HG02840 (cell line): ENCODE measurements around the gene BLVRB.
"Not testable (repeated sequence)": the region's sequence is repeated elsewhere in the genome, so short reads cannot be mapped to it uniquely, and the experiment has no call there.

Experiments used
- ATAC-seq: cut with Tn5 transposase; IDR thresholded peaks from one replicate; pipeline ENCODE4 v1.9.1; 2021; ENCODE audit warnings: mild to moderate bottlenecking, moderate library complexity, moderate number of reproducible peaks; ENCODE audit not compliant: unreplicated experiment, low FRiP score

Gene BLVRB

DNA sequence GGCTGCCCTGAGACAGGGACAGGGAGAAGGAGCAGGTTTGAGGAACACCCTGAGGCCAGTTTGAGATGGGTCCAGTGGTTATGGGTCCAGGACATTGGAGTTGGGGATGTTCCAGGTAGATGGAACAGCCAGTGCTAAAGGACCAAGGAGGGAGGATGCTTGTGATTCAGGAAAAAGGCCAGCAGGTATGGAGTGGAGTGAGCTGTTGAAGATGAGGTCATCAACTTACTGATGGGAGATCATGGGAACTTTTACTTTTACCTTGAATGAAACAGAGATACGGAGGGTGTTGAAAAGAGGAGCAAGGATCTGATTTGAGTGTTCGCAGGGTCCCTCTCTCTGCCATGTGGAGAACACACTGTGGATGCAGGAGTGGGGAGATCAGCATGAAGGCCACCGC, 26.7 kb upstream of the BLVRB start:
- ATAC-seq: no peak

DNA sequence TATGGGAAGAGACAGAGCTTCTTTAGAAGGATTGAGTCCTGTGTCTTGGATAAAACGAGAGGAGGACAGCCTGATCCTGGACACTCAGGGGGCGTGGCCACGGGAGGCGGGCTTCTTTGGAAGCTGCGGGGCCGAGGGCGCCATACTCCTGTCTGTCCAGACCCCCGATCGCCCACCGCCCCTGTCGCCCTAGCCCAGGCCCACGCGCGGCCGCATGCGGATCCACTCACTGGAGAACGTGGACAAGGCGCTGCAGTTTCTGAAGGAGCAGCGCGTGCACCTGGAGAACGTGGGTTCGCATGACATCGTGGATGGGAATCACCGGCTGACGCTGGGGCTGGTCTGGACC, 24.3 kb upstream of the BLVRB start:
- no peak for ATAC-seq

DNA sequence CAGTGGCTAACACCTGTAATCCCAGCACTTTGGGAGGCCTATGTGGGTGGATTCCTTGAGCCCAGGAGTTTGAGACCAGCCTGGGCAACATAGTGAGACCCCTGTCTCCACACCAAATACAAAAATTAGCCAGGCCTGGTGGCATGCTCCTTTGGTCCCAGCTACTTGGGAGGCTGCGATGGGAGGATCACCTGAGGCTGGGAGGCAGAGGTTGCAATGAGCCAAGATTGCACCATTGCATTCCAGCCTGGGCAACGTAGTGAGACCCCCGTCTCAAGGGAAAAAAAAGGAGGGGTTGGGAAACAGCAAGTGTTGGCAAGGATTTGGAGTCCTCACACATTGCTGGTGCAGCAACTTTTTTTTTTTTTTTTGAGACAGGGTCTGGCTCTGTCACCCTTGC, 20.5 kb upstream of the BLVRB start:
- ATAC-seq: no peak

DNA sequence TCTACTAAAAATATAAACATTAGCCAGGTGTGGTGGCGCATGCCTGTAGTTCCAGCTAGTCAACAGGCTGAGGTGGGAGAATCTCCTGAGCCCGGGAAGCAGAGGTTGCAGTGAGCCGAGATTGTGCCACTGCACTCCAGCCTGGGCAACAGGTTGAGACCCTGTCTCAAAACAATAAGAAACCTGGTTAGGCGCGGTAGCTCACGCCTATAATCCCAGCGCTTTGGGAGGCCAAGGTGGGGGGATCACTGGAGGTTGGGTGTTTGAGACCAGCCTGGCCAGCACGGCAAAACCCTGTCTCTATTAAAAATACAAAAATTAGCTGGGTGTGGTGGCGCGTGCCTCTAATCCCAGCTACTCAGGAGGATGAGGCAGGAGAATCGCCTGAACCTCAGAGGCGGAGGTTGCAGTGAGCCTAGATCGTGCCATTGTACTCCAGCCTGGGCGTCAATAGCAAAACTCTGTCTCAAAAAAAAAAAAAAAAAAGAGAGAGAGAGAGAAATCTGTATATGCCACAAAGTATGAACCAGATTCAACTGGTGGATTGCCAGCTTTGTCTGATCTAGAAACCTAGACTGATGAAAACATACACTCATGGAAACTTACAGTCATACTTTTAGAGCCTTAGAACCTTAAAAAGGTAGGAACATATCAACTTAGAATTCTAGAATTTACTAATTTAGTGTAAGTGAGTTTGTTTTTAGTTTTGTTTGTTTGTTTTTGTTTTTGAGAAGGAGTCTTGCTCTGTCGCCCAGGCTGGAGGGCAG, 10.5 kb upstream of the BLVRB start:
- not testable (repeated sequence) for ATAC-seq

DNA sequence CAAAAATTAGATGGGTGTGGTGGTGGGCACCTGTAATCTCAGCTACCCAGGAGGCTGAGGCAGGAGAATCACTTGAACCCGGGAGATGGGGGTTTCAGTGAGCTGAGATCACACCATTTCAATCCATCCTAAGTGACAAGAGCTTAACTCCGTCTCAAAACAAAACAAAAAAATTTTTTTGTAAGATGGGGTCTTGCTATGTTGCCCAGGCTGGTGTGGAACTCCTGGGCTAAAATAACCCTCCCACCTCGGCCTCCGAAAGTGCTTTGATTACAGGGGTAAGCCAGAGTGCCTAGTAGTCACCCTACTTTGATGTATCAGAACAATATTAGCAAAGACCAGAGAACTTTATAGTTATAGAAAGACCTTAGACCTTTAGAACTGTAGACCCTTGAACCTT, 9.2 kb upstream of the BLVRB start:
- no peak for ATAC-seq

DNA sequence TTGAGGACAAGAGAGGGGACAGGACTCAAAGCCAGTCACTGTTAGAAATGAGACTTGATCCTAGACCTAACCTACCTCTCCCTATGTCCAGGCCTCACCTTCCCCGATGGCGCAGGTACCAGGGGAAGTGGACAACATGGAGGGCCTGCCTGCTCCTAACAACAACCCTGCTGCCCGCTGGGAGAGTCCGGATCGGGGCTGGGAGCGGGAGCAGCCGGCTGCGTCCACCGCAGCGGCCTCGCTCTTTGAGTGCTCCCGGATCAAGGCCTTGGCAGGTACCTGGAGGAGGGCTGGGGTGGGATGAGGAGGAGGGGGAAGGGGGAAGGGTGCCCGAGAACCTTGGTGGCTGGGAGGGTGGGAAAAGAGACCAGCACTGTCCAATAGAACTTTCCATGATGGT, 7.0 kb upstream of the BLVRB start:
- ATAC-seq: no peak

DNA sequence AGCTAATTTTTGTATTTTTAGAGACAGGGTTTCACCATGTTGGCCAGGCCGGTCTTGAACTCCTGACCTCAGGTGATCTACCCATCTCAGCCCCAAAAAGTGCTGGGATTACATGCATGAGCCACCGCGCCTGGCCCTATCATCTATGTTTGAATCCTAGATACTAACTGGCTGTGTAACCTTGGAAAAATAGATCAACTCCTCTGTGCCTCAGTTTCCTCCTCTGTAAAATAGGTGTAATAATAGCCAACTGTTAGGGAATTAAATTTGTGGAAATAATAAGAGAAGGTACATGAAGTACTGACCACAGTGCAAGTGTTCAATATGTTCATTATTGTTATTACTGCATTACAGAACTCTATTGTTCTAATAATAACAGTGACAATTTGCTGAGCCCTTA, 5.6 kb upstream of the BLVRB start:
- ATAC-seq: no peak

DNA sequence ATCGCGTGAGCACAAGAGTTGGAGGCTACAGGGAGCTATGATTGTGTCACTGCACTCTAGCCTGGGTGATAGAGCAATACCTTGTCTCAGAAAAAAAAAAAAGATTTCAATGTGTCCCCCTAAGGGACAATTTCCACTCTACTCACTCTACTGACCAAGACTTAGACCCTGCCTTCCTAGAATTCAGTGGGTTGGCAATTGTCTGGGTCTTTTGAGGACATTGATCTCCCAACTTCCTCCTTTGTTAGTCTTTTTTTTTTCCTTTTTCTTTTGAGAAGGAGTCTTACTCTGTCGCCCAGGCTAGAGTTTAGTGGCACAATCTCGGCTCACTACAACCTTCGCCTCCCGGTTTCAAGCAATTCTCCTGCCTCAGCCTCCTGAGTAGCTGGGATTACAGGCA, 3.5 kb upstream of the BLVRB start:
- no peak for ATAC-seq

DNA sequence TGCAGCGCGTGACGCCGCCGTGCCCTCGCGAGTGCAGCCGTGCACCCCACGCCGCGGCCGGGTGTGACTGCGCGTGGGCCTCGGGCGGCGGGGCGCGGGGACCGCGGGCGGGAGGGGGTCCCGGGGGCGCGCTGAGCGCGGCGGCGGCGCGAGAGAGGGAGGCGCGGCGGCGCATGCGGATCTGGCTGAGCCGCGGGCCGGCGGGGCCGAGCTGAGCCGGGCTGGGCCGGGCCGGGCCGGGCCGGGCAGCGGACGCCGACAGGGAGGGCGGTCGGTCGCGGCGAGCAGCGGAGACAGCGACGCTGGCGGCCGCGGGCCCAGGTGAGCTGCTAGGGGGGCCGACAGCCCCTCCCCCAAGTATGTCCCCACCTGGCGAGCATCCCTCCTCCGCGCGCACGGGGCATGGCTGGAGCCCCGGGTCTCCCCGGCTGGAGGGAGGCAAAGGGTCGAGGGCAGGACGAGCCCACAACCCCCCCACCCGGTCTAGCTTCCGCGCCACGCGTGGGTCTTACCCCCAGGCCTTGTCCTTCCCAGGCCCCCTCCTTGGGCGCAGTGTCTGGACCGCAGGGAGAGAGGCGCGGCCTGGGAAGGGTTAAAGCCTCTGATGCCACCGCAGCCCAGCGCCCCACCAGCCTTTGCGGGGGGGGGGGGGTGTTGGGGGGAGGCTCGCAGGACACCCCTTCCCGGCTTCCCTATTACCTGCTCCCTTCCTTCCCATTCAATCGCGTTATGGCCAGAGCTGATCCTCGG, 1.6 kb upstream of the BLVRB start, which contains the start of gene SPTBN4:
Gene SPTBN4 (plus strand): TSS at position 17 of the 750 bp plus-strand sequence. CDS start 5,621 bp downstream, outside the sequence.
- ATAC-seq: no peak

DNA sequence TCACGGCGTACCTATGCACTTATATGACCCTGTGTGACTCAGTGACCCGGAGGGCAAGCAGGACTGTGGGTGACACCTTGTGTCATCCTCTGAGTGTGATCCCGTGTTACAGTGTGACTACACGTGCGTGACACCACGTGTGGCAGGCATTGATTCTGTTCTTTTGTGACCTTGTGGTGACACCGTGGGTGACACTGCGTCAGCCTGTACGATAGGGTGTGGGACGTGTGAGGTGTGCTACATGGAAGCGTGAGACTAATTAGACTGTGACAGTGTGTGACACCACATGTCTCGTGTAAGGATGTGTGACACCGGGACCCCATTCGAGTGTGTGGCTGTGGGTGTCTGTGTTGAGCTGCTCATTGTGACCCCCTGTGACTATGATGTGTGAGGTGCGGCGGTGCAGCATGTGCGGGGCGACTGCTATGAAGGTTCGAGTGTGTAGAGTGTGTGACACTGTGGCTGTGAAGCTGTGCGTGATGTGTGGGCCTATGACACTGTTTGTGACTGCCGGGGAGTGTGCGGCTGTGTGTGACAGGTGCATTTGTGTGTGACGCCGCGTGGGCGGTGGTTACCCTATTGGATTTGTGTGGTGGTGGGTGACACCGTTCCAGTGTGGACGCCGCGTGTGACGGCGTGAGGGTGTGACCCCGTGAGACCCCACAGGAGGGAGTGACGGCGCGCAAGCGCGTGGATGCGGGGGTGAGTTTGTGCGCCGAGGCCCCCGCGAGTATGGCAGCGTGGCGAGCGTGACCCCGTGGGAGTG, 857 bp upstream of the BLVRB start:
- peak; percentile 6 for ATAC-seq

DNA sequence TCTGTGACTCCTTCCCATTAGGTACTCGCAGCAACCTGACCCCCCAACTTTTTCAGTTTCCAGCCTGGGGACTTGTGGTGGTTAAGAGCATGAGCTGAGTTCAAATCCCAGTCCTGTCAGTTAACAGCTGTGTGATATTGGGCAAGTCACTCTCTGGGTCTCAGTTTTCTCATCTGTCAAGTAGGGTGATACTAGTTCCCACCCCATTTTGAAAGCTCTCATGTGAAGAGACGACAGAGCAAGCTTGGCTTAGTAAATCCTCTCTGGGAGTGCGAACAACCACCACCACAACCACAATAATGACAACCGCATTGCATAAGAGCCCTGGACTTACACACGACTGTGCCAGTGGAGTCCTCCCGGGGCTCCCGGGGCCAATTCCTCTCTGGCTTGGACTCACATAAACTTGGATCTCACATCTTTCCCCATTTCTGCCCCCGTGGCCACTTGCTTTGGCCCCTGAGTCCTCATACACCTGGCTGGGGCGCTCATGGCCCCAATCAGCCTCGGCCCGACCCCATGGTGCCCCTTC, 454 bp downstream of the BLVRB start:
- no peak for ATAC-seq

DNA sequence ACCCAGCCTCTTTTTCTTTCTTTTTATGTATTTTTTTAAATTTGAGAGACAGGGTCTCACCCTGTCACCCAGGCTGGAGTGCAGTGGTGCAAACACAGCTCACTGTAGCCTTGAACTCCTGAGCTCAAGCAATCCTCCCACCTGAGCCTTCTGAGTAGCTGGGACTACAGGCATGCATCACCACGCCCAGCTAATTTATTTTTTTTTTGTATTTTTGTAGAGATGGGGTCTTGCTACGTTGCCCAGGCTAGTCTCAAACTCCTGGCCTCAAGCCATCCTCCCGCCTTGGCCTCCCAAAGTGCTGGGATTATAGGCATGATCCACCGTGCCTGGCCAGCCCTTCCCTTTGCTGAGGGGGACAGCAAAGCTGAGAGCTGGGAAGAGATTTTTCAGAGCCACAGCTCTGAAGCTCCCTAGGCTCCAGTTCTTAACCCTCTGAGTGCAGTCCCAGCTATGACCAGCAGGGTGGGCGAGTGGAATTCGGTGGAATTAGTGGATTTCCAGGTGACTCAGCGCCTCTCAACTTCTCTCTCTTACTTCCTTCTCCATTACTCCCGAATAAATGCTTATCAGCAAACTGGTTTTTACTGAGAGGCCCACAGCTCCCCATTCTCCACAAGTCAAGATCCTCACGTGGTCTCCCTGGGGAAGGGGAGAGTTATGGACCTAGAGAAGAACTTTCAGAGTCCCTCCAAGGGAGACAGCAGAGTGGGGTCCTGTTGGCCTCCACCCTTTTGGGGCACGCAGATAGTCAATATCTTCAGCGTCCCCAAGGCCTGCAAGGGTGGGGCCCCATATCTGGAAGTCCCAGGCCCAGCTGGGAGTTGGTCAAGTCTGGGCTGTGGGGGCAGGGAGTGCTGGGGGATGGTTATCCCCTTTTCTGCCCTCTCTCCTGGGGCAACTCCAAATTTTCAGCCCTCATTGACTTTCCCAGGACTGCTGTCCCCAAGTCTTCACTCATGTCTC, 1.2 kb downstream of the BLVRB start:
- no peak for ATAC-seq

DNA sequence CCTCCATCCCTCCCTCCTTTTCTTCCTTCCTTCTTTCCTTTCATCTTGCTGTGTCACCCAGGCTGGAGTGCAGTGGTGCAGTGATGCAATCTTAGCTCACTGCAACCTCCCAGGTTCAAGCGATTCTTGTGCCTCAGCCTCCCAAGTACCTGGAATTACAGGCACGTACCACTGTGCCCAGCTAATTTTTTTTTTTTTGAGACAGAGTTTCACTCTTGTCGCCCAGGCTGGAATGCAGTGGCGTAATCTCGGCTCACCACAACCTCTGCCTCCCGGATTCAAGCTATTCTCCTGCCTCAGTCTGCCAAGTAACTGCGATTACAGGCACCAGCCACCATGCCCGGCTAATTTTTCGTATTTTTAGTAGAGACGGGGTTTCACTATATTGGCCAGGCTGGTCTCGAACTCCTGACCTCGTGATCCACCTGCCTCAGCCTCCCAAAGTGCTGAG, 1.9 kb downstream of the BLVRB start:
- not testable (repeated sequence) for ATAC-seq

DNA sequence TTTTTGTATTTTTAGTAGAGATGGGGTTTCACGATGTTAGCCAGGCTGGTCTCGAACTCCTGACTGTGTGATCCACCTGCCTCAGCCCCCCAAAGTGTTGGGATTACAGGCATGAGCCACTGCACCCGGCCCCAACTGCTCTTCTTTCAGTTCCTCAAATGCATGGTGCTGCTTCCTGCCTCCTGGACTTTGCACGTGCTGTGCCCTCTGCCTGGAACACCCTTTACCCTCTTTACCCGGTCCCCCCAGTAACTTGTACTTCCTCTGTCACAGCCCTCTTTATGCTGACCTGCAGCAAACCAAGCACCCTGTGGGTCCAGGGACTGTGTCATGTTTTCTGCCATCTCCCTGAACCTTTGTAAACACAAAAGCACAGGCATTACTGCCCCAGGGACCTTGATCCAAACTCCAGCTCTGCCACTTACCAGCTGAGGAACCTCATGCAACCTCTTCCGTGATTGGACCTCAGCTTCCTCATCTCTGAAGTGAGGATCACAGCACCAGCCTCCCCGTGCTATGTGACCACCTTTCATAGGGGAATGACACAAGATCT, 3.8 kb downstream of the BLVRB start:
- ATAC-seq: no peak

DNA sequence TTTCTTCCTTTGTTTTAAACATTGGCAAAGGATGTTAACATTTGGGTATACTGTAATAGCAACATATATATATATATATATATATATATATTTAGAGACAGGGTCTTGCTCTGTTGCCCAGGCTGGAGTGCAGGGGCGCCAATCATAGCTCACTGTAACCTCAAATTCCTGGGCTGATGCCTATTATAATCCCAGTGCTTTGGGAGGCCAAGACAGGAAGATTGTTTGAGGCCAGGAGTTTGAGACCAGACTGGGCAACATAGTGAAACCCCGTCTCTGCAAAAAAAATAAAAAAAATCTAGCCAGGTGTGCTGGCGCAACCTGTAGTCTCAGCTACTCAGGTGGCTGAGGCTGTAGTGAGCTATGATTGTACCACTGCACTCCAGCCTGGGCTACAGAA, 5.4 kb downstream of the BLVRB start:
- no peak for ATAC-seq

DNA sequence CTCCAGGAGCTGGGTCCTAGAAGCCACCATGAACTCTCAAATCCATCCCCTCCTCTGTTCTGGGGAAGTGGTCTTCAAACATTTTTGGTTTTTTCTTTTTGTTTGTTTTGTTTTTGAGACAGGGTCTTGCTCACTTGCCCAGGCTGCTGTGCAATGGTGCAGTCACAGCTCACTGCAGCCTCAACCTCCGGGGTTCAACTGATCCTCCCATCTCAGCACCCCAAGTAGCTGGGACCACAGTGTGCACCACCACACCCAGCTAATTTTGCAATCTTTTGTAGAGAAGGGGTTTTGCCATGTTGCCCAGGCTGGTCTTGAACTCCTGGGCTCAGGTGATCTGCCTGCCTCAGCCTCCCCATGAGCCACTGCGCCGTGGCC, 7.0 kb downstream of the BLVRB start:
- ATAC-seq: no peak

DNA sequence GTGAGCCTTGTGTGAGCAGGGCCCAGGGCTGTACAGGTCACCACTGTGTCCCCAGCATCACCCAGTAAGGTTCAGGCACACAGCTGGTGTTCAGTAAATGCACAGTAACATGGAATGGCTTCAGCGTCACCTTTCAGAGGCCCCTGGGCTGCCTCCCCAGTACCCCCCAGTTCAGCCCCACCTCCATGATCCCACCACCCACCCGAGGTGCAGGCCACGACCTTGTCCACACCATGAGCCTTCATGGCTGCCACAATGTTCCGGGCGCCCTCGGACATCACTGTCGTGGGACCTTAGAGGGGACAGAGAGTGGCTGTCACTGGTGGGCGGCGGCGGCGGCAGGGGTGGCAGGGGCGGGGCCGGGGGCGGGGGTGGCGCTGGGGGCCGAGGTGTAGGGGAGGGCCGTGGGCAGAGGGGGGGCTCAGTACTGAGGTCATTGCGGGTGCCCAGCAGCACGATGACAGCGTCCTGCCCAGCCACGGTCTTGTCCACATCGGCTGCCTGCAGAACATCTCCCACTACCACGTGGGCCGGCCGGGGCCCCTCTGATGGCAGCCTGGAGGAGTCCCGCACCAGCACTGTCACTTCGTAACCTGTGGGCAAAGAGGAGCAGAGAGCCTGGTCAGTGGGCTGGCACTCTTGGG, 7.5 kb downstream of the BLVRB start:
- ATAC-seq: no peak

DNA sequence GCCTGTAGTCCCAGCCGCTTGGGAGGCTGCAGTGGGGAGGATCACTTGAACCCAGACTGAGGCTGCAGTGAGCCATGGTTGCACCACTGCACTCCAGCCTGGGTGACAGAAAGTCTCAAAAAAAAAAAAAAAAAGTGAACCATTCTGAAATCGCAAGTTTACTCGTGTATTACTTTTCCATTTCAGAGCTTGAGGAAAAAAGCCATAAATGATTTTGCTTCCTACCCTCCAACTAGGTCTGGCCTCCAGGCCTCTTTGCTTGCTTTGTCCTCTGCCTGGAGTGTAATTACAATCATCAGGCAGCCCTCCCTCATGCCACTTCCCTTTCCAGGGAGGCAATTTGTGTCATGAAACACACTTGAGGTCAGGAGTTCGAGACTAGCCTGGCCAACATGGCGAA, 8.5 kb downstream of the BLVRB start:
- no peak for ATAC-seq

DNA sequence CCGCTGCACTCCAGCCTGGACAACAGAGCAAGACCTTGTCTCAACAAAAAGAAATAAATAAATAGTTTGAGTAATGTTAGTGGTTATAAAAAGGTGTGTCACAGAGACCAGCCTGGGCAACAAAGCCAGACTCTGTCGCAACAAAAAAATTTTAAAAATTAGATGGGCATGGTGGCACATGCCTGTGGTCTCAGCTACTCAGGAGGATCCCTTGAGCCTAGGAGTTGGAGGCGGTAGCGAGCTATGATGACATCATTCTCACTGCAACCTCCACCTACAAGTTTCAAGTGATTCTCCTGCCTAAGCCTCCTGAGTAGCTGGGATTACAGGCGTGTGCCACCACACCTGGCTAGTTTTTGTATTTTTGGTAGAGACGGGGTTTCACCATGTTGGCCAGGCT, 11.6 kb downstream of the BLVRB start:
- not testable (repeated sequence) for ATAC-seq
